NCI-H2227 treated with DMSO at 0.1 percent for 48 hours (cell line): ENCODE data around the gene FKBP5.

ENCODE experiments used
- DNase-seq: peaks from one replicate; lab custom pipeline; 2025; lab: John Stamatoyannopoulos, UW

The FKBP5 gene

GRCh38 chr6:35662999-35663398 is 25.7 kb downstream of the FKBP5 start:
- DNase-seq: peak; percentile 34

GRCh38 chr6:35654883-35655282 is 33.8 kb downstream of the FKBP5 start:
- DNase-seq: no peak

- DNase-seq: no peak
These were observed 37.5 kb downstream of the FKBP5 start for GRCh38 chr6:35651244-35651643.

DNA sequence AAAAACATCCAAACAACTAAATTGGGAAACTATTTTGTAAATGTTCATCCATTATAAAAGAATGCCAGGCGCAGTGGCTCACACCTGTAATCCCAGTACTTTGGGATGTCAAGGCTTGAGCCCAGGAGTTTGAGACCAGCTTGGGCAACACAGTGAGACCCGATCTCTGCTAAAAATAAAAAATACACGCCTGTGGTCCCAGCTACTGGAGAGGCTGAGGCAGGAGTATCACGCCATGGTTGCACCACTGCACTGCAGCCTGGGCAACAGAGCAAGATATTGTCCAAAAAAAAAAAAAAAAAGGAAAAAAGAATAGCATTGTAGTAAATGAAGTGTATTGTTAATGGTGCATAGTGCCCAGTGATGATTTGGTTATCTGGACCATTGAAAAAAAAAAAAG is 38.7 kb downstream of the FKBP5 start:
- DNase-seq: no peak

DNA sequence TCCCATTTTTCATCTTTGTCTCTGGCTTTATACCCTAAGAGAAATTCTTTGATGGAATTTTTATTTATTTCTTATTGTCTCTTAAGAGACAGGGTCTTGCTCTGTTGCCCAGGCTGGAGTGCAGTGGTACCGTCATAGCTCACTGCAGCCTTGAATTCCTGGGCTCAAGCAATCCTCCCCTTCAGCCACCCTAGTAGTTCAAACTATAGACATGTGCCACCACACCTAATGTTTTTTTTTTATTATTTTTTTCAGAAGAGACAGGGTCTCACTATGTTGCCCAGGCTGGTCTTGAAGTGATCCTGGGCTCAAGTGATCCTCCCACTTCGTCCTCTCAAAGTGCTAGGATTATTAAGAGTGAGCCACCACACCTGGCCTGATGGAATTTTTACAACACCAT is 40.5 kb downstream of the FKBP5 start:
- no peak for DNase-seq

GRCh38 chr6:35647400-35647799 is 41.3 kb downstream of the FKBP5 start:
- no peak for DNase-seq

DNA sequence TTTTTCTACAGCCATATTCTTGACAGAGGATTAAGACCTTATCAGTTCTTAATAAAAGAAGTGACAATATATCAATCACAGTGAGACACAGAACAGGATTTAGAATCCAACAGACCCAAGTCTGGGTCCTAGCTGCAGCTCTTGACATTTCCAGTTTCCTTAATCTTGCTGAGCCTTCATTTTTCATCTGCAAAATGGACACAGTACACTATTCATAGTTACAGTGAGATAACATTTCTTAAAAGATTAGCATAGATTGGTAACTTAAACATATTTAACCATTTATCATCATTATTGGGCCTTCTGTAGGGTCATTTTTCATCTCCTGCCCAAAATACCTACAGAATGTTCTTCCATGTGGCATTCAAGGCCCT is 45.6 kb downstream of the FKBP5 start:
- no peak for DNase-seq

DNA sequence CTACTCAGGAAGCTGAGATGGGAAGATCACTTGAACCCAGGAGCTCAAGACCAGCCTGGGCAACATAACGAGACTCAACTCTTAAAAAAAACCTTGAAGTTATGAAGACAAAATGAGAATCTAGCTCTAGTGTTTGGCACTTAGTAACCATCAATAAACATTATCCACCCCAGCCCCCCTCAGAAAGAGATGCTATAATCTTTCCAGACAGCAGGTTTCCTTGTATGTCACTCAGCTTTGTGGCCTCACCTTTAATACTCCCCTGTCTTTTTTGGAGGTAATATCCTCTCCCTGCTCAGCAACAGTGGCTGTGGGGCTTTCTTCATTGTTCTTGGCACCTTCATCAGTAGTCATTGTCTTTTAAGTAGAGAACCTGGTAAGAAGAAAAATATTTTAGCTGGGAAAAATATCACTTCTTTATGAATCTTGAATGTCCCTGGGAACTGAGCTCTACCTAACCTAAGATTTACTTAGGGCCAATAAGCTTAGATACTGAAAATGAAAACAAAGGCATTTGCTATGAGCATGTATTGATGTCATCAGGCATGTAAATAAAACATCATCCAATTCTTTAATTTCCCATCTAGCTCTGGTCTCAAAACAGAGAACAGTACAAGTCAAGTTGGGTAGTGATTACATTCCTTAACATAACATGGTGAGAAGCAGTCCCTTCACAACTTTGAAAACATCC is 46.1 kb downstream of the FKBP5 start:
- DNase-seq: no peak

DNA sequence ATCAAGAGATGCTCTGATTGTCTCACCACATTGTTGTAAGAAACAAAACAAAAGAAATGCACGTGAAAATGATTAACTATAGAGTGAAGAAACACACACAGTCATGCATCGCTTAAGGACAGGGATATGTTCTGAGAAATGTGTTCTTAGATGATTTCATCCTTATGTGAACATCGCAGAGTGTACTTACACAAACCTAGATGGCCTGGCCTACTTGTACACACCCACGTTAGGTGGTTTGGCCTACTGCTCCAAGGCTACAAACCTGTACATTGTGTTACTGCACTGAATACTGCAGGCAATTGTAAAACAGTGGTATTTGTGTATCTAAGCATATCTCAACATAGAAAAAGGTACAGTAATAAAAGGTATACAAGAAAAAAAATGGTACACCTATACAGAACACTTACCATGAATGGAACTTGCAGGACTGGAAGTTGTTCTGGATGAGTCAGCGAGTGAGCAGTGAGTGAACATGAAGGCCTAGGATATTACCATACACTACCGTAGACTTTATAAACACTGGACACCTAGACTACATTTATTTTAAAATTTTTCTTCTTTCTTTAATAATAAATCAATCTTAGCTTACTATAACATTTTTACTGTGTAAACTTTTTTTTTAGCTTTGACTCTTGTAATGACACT is 48.6 kb downstream of the FKBP5 start:
- no peak for DNase-seq

GRCh38 chr6:35638679-35639078 is 50.0 kb downstream of the FKBP5 start:
- DNase-seq: no peak

- DNase-seq: no peak
These were observed 50.8 kb downstream of the FKBP5 start for GRCh38 chr6:35637911-35638310.

DNA sequence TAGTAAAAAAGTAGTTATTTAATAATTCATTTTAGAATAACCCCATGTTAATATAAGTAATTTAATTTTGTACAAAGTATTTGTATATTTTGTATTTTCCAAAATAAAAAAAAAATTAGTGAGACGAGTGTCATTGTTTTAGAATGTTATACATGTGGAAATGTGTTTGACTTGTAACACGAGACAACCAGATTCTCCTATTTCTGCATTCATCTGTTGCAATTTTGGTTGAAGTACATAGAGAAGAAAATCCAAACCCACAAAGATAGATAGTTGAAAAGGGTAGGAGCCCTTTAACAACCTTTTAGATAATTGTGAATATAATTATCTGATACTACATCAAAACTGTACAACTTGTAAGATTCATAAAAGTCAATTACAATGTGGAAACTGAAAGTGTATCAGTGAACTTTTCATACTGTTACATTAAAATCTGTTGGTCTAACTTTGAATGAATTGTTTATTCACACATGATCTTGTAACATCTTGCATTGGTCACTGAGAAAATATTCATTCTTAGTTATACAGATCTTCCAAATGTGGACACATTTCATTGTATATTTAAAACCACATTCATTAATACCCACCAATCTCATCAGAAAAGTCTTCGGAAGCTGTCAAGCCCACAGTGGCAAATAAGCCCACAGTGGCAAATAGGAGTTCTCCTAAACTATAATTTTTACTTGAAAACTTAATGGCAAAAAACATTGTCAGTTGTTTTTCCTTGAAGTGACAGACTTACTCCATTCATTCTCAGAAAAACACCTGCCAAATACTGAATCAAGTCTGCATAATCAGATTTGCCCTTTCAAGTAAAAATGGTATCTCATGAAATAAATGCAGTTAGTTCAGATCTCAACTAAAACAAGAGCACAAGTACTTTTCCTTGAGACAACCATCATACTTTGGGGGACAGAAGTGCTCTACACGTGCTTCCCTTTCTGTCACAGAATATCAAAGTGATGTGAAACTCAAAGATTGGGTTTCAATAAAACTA is 52.8 kb downstream of the FKBP5 start:
- no peak for DNase-seq

GRCh38 chr6:35634316-35634715 is 54.4 kb downstream of the FKBP5 start:
- DNase-seq: no peak

GRCh38 chr6:35633579-35634089 is 55.1 kb downstream of the FKBP5 start:
- DNase-seq: no peak

DNA sequence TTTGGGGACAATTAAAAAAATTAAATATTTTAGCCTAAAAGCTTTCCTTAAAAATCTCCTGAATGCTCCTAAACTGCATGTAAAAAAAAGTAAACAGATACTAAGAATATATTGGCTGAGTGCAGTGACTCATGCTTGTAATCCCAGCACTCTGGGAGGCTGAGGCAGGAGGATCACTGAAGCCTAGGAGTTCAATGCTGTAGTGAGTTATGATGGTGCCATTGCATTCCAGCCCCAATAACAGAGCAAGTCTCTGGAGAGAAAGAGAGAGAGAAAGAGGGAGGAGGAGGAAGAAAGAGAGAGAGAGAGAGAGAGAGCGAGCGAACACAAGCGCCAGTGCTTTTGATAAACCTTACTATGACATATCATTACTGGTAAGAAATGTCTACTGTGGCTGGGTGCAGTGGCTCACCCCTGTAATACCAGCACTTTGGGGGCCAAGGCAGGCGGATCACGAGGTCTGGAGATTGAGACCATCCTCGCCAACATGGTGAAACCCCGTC is 58.8 kb downstream of the FKBP5 start:
- no peak for DNase-seq

DNA sequence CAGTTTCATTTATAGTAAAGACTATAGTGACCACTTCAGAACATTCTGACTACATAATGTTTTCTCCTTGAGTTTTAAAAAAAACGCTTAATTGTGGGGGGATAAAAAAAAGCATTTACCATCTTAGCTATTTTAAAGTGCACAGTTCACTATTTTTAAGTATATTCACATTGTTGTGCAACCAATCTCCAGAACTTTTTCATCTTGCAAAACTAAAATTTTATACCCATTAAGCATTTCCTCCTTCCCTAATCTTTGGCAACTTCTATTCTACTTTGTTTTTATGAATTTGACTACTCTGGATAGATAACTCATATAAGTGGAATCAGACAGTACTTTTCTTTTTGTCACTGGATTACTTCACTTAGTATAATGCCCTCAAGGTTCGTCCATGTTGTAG is 62.3 kb downstream of the FKBP5 start:
- DNase-seq: no peak

GRCh38 chr6:35624341-35625070 is 64.2 kb downstream of the FKBP5 start:
- no peak for DNase-seq

DNA sequence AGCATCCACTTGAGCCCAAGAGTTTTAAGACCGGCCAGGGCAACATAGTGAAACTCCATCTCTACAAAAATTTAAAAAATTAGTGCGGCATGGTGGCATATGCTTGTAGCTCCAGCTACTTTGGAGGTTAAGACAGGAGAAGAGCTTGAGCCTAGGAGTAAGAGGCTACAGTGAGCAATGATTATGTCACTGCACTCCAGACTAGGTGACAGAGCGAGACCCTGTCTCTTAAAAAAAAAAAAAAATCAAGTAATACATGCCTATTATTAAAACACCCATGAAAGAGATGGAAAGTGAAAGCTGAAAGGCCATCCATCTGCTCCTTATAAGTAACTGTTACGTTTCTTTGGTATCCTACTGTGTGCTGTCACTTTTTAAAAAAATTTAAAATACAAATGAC is 66.4 kb downstream of the FKBP5 start:
- DNase-seq: no peak

GRCh38 chr6:35620706-35621105 is 68.0 kb downstream of the FKBP5 start:
- no peak for DNase-seq

- DNase-seq: no peak
These were observed 75.0 kb downstream of the FKBP5 start for GRCh38 chr6:35613762-35614161.

DNA sequence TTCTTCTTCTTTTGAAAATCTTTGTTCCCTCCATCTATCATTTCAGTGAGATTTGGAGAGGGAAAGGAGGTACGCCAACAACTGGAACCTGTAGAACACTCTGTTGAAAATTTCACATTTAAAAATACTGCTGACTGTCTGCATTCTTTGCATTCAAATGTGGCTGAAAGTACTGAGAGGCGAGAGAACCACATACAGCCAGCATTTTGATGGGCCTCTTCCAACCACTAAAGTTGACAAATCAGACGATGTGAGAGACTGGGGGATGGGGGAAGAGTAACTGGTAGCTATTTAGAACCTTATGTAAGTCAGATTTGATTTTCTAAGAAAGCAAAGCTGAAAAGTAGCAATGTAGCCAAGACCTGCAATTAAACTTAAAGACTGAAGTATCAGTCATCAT is 77.5 kb downstream of the FKBP5 start:
- no peak for DNase-seq

GRCh38 chr6:35610830-35611229 is 77.9 kb downstream of the FKBP5 start:
- no peak for DNase-seq
